Measurements from ENCODE around the gene SPRED1.
"Not testable (repeated sequence)": the region's sequence is repeated elsewhere in the genome, so short reads cannot be mapped to it uniquely, and the experiment has no call there.

The SPRED1 gene

GRCh38 chr15:38237021-38237420, 15.6 kb upstream of the SPRED1 start:
- not testable (repeated sequence) for DNase-seq

GRCh38 chr15:38238311-38238710, 14.3 kb upstream of the SPRED1 start:
- DNase-seq: no peak

DNA sequence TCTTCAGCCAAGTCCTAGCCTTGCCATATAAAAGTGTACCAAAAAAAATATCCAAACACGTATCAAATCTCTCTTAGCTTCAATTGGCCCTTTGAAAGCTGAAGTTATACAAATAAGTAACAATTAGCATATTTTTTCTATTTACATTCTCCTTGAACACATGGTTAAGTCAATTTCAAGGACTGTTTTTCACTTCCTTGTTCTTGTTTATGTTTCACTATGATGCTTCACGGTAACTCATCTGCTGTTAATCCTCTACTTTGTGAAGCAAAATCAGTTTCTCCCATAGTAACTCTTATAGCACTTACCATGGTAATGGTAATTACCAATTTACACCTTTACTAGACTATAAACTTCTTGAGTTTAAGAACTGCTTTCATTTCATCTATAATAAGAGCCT, 10.6 kb upstream of the SPRED1 start:
- no peak for DNase-seq

- DNase-seq: no peak
Measured at GRCh38 chr15:38243278-38244055, 9.2 kb upstream of the SPRED1 start.

GRCh38 chr15:38247336-38247735, 5.3 kb upstream of the SPRED1 start:
- DNase-seq: no peak

DNA sequence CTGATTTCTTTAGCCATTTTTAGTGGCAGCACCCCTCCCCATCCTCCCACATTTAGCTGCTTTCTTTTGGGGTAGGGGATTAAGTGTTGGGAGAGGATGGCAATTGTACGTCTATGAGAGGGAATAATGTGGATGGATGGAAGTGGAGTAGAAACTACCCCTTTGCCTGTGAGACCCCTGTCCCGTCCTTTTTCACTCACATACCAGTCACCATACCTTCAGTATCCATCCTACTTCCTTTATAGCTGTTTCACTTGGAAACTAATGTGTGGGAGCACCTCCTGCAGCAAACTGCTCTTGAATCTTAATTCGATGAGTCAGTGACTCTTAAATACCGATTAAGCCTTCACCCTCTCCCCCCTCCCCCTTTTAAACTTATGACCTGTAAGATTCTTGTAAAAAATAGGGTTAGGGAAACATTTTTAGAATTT, 730 bp downstream of the SPRED1 start:
- DNase-seq: peak; percentile 8

GRCh38 chr15:38254051-38254883, 1.6 kb downstream of the SPRED1 start:
- DNase-seq: peak; percentile 52

- no peak for DNase-seq
Measured at GRCh38 chr15:38255690-38256089, 3.1 kb downstream of the SPRED1 start.

- DNase-seq: no peak
Measured at GRCh38 chr15:38257676-38258075, 5.0 kb downstream of the SPRED1 start.

- no peak for DNase-seq
Measured at GRCh38 chr15:38259134-38259533, 6.5 kb downstream of the SPRED1 start.

- no peak for DNase-seq
Measured at GRCh38 chr15:38260077-38260476, 7.4 kb downstream of the SPRED1 start.

- DNase-seq: no peak
Measured at GRCh38 chr15:38263251-38263650, 10.6 kb downstream of the SPRED1 start.

GRCh38 chr15:38263996-38264395, 11.4 kb downstream of the SPRED1 start:
- DNase-seq: no peak

- DNase-seq: no peak
Measured at GRCh38 chr15:38266247-38266986, 13.8 kb downstream of the SPRED1 start.

- DNase-seq: no peak
Measured at GRCh38 chr15:38267421-38268022, 14.9 kb downstream of the SPRED1 start.

DNA sequence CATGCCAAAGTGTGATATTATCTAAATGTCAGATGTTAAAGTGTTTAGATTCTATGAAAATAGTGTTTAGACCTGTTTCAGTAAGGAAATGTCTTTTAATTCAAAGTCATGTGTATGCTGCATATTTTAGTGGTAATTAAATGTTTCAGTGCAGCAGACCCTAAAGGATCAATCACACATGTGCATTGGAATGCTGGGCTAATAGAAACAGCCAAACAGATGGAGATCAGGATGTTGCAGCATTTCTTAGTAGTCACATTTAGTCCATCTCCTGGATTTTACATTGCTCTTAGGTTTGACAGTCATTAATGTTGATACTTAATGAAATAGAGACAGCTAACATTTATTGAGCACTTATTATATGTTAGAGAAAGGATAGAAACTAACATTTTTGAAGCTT, 18.5 kb downstream of the SPRED1 start:
- no peak for DNase-seq

DNA sequence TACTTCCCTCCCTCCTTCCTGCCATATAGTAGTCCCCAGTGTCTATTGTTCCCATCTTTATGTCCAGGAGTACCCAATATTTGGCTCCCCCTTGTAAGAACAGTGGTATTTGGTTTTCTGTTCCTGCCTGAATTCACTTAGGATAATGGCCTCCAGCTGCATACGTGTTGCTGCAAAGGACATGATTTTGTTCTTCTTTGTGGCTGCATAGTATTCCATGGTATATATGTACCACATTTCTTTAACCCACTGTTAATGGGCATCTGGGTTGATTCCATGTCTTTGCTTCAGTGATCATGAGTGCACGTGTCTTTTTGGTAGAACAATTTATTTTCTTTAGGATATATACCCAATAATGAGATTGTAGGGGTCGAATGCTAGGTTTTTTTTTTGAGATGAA, 19.3 kb downstream of the SPRED1 start:
- DNase-seq: no peak

- not testable (repeated sequence) for DNase-seq
Measured at GRCh38 chr15:38272431-38272830, 19.8 kb downstream of the SPRED1 start.

DNA sequence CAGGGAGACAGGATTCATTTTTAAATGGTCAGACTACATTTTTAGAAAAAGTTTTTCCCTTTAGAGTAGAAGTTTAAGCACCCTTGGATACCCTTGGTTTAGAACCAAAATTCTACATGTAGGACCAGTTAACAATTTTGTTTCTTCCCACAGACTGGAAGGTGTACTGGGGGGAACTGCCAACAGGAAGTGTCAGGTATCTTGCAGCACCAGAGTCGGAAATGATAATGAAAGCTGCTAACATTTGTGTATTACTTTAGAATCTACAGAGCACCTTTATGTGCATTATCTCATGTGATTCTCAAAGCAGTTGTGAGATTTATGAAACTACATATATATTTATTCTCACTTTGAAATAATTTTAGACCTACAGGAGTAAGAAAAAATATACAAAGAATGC, 21.5 kb downstream of the SPRED1 start:
- no peak for DNase-seq

DNA sequence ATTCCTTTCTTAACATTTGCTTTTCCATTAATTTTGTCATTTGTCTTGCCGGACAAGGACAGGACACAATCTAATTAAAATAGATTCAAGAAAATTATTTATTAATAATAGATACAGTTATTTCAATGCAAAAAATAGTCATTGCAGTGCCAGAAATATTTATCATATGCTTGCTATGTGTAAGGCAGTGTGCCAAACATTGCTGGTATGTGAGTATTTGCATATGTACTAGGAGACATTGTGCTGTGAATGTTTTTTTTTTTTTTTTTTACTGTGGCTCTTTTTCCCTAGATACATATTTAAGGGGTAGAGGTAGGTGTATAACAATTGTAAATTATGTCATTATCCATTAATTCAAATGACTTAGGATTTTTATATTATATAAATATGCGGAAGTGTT, 23.3 kb downstream of the SPRED1 start:
- no peak for DNase-seq

GRCh38 chr15:38277281-38277680, 24.6 kb downstream of the SPRED1 start:
- not testable (repeated sequence) for DNase-seq

- no peak for DNase-seq
Measured at GRCh38 chr15:38281031-38281430, 28.4 kb downstream of the SPRED1 start.

DNA sequence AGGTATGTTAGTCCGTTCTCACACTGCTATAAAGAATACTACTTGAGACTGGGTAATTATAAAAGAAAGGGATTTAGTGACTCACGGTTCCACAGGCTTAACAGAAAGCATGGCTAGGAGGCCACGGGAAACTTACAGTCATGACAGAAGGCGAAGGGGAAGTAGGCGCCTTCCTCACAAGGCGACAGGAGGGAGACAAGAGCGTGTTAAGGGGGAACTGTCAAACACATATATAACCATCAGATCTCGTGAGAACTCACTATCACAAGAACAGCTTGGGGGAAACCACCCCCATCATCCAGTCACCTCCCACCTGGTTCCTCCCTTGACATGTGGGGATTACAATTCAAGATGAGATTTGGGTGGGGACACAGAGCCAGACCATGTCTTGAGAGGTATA, 30.4 kb downstream of the SPRED1 start:
- no peak for DNase-seq
